ENCODE results near the gene ABR. TPM values are rescaled to one million over a fixed set of nuclear protein-coding genes. Genes with fewer than 3 reads are reported as not detected.

Gene ABR
- total and polyA plus RNA-seq, 2 of the 13 experiments (the other 11 are each of a cell fraction or from before 2014, with no cell fraction given): 12.4 to 40.4 TPM

DNA sequence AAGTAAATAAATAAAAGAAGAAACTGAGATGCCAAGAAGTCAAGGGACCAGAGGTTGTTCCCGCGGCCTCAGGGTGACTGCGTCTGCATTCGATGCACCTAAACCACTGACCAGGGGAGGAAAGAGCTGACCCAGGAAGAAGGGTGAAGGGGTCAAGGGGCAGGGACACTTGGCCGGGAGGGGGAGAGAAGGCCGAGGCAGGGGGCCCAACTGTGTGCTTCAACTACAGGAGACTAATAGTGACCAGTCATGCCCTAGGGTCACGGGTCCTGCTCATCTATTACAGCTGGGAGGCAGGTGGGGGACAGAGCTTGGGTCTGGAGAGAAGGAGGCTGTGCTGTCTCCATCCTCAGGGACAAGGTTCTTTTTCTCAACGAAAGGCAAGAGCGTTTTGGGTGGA, 138.0 kb downstream of the ABR start:
- no peaks in the 10 kb centered on the region for H4K20me1 ChIP-seq (ENCODE audit: insufficient read depth, low read length)
- H2AFZ ChIP-seq (ENCODE audit: low read length): no peak overlapping the region
- H3K4me3 ChIP-seq (replicated peaks in 1 of 3; ENCODE audit: insufficient read depth in 1 of 3, low read depth in 2 of 3, low read length in 3 of 3): no peak overlapping the region
- no peaks in the 10 kb centered on the region; a peak in 1 of 5 replicates for H3K36me3 ChIP-seq (replicated peaks in 1 of 2; ENCODE audit: control insufficient read depth in 1 of 2, insufficient read depth in 2 of 2, low read length in 2 of 2)
- H3K27ac ChIP-seq (ENCODE audit: extremely low read length, insufficient read depth, low read length): no peak overlapping the region
- no TSS peak for BruUV-seq (replicated peaks)
- 97% methylated on average over 9 of the region's 9 CpGs for WGBS (ENCODE audit: low lambda C conversion rate)
- no peaks in the 10 kb centered on the region for H3K79me2 ChIP-seq (ENCODE audit: insufficient read depth, low read length)
- ATAC-seq (no peak), FAIRE-seq (no peak), DNase-seq (ENCODE audit: low spot score) (no peak)
- TF ChIP-seq DRAP1 (CRISPR knock-in tag; IDR thresholded peaks at IDR 0.05) (no peak), ZNF383 (CRISPR knock-in tag; IDR thresholded peaks at IDR 0.05; ENCODE audit: borderline replicate concordance) (no peak), ZNF460 (CRISPR knock-in tag; IDR thresholded peaks at IDR 0.05; ENCODE audit: borderline replicate concordance) (no peak), SNAPC2 (CRISPR knock-in tag; IDR thresholded peaks at IDR 0.05) (no peak)
- no peaks in the 10 kb centered on the region for H3K9me3 ChIP-seq (ENCODE audit: low read length)
- H3K9ac ChIP-seq (ENCODE audit: insufficient read depth, low read depth, low read length): no peak overlapping the region
- intact Hi-C loops (cut with micrococcal nuclease; ENCODE audit: unreplicated experiment): no loop called here
- no peak overlapping the region for H3K4me2 ChIP-seq (ENCODE audit: low read depth, low read length)
- ChIA-PET POLR2A (no interaction called here), CTCF (ENCODE audit: low intra/inter-chr PET ratio, low total read pairs) (no interaction called here)
- H3K27me3 ChIP-seq (ENCODE audit: control insufficient read depth in 1 of 2, insufficient read depth in 2 of 2, low read length in 2 of 2): no peaks in the 10 kb centered on the region
- in situ Hi-C loops (cut with HindIII; ENCODE audit: extremely low pct_ligation_motif_present, low pct_unique_long_range_greater_than_20kb): no loop called here
- H3K4me1 ChIP-seq (ENCODE audit: insufficient read depth, low read length): peaks cover 19% of the 10 kb centered on the region

GRCh38 chr17:1040216-1040600, 139.6 kb downstream of the ABR start:
- Histone ChIP-seq H3K4me2 (ENCODE audit: low read depth, low read length) (no peak overlapping the region), H4K20me1 (ENCODE audit: insufficient read depth, low read length) (no peaks in the 10 kb centered on the region), H3K27me3 (ENCODE audit: control insufficient read depth in 1 of 2, insufficient read depth in 2 of 2, low read length in 2 of 2) (no peaks in the 10 kb centered on the region), H3K9ac (ENCODE audit: insufficient read depth, low read depth, low read length) (peak overlapping the region; percentile 46; the same call in 1 of the 2 replicates), H3K36me3 (replicated peaks in 1 of 2; ENCODE audit: control insufficient read depth in 1 of 2, insufficient read depth in 2 of 2, low read length in 2 of 2) (no peaks in the 10 kb centered on the region; a peak in 1 of 5 replicates), H3K27ac (ENCODE audit: extremely low read length, insufficient read depth, low read length) (peak overlapping the region; percentile 40), H2AFZ (ENCODE audit: low read length) (no peak overlapping the region), H3K79me2 (ENCODE audit: insufficient read depth, low read length) (no peaks in the 10 kb centered on the region), H3K4me1 (ENCODE audit: insufficient read depth, low read length) (peaks cover 19% of the 10 kb centered on the region), H3K9me3 (ENCODE audit: low read length) (no peaks in the 10 kb centered on the region), H3K4me3 (replicated peaks in 1 of 3; ENCODE audit: insufficient read depth in 1 of 3, low read depth in 2 of 3, low read length in 3 of 3) (no peak overlapping the region)
- peak; percentile 73 for DNase-seq (ENCODE audit: low spot score)
- in situ Hi-C loops (cut with HindIII; ENCODE audit: extremely low pct_ligation_motif_present, low pct_unique_long_range_greater_than_20kb) (no loop called here), intact Hi-C loops (cut with micrococcal nuclease; ENCODE audit: unreplicated experiment) (no loop called here)
- CTCF ChIA-PET (ENCODE audit: low intra/inter-chr PET ratio, low total read pairs): no interaction called here
- ATAC-seq: peak; percentile 78
- FAIRE-seq: no peak
- POLR2A ChIA-PET: no interaction called here
- no TSS peak for BruUV-seq (replicated peaks)
- 41% methylated on average over 3 of the region's 13 CpGs for WGBS (ENCODE audit: low lambda C conversion rate)
- TF ChIP-seq THRA (CRISPR knock-in tag; IDR thresholded peaks at IDR 0.05; ENCODE audit: borderline replicate concordance) (peak; percentile 74; the same call in 1 of the 2 replicates), TGIF2 (CRISPR knock-in tag; IDR thresholded peaks at IDR 0.05) (no peak), RBFOX2 (IDR thresholded peaks at IDR 0.05; ENCODE audit: low read depth, low read length) (0 out of 2 replicates have a peak, but pooled peaks have one; percentile 31), ZNF224 (CRISPR knock-in tag; IDR thresholded peaks at IDR 0.05) (no peak), ZFX (CRISPR knock-in tag; IDR thresholded peaks at IDR 0.05; ENCODE audit: low read depth) (peak; percentile 64; the same call in 1 of the 2 replicates), ARID2 (CRISPR knock-in tag; IDR thresholded peaks at IDR 0.05; ENCODE audit: borderline replicate concordance) (no peak), MTERF4 (CRISPR knock-in tag; IDR thresholded peaks at IDR 0.05) (0 out of 2 replicates have a peak, but pooled peaks have one; percentile 40), MZF1 (CRISPR knock-in tag; IDR thresholded peaks at IDR 0.05; ENCODE audit: borderline replicate concordance) (no peak), RARA (CRISPR knock-in tag; IDR thresholded peaks at IDR 0.05) (peak; percentile 21)
- TF ChIP-seq, protein P1, sequence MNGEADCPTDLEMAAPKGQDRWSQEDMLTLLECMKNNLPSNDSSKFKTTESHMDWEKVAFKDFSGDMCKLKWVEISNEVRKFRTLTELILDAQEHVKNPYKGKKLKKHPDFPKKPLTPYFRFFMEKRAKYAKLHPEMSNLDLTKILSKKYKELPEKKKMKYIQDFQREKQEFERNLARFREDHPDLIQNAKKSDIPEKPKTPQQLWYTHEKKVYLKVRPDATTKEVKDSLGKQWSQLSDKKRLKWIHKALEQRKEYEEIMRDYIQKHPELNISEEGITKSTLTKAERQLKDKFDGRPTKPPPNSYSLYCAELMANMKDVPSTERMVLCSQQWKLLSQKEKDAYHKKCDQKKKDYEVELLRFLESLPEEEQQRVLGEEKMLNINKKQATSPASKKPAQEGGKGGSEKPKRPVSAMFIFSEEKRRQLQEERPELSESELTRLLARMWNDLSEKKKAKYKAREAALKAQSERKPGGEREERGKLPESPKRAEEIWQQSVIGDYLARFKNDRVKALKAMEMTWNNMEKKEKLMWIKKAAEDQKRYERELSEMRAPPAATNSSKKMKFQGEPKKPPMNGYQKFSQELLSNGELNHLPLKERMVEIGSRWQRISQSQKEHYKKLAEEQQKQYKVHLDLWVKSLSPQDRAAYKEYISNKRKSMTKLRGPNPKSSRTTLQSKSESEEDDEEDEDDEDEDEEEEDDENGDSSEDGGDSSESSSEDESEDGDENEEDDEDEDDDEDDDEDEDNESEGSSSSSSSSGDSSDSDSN (CRISPR knock-in tag; IDR thresholded peaks at IDR 0.05): peak; percentile 23; the same call in 1 of the 2 replicates
